DOHH2 (cell line): ENCODE results near the gene KHNYN.

Experiments used
- H3F3A ChIP-seq: fragments of 200-600 bp; sonication (generic), shearing (Covaris generic); 2 replicates; pipeline ENCODE4 v1.6.0; 2016; ENCODE audit warnings: antibody characterized with exemption, mild to moderate bottlenecking; ENCODE audit not compliant: control insufficient read depth, insufficient read depth
- H3K27ac ChIP-seq: fragments of 200-600 bp; sonication (generic); 2 replicates; pipeline ENCODE4 v1.5.1; 2014; ENCODE audit warnings: low read depth, mild to moderate bottlenecking, low read length, moderate library complexity
- H3K27me3 ChIP-seq: fragments of 200-600 bp; sonication (generic); 2 replicates; pipeline ENCODE4 v1.6.1; 2014; ENCODE audit warnings: mild to moderate bottlenecking, low read length, mixed read lengths; ENCODE audit not compliant: control insufficient read depth
- H3K36me3 ChIP-seq: fragments of 200-600 bp; sonication (generic); 2 replicates; pipeline ENCODE4 v1.6.1; 2014; ENCODE audit warnings: mild to moderate bottlenecking, low read length, moderate library complexity, mixed read lengths; ENCODE audit not compliant: control insufficient read depth
- H3K4me1 ChIP-seq: fragments of 200-600 bp; sonication (generic); 2 replicates; pipeline ENCODE4 v1.6.1; 2014; ENCODE audit warnings: mild to moderate bottlenecking, low read length, mixed read lengths; ENCODE audit not compliant: control insufficient read depth
- H3K4me2 ChIP-seq: fragments of 200-600 bp; sonication (generic); 2 replicates; pipeline ENCODE4 v1.6.0; 2014; ENCODE audit warnings: mild to moderate bottlenecking, low read length, moderate library complexity
- H3K4me3 ChIP-seq: fragments of 200-600 bp; sonication (generic); 2 replicates; pipeline ENCODE4 v1.5.1; 2014; ENCODE audit warnings: mild to moderate bottlenecking, low read length, mixed read lengths
- H3K79me2 ChIP-seq: fragments of 200-600 bp; sonication (generic); 2 replicates; pipeline ENCODE4 v1.6.1; 2014; ENCODE audit warnings: mild to moderate bottlenecking, low read length, mixed read lengths; ENCODE audit not compliant: control insufficient read depth
- H3K9me2 ChIP-seq: fragments of 200-600 bp; sonication (generic); replicated peaks from 2 replicates; pipeline ENCODE4 v1.6.1; 2014; ENCODE audit warnings: mild to moderate bottlenecking, low read length, mixed read lengths; ENCODE audit not compliant: control insufficient read depth
- H3K9me3 ChIP-seq: fragments of 200-600 bp; sonication (generic); 2 replicates; pipeline ENCODE4 v1.6.1; 2014; ENCODE audit warnings: antibody characterized with exemption, low read length, mixed read lengths; ENCODE audit not compliant: control insufficient read depth, insufficient read depth
- H4K20me1 ChIP-seq: fragments of 200-600 bp; sonication (generic); 2 replicates; pipeline ENCODE4 v1.6.0; 2014; ENCODE audit warnings: low read depth, mild to moderate bottlenecking, antibody characterized with exemption, low read length, moderate library complexity; ENCODE audit not compliant: control insufficient read depth, insufficient read depth
- EZH2phosphoT487 ChIP-seq: fragments of 200-600 bp; sonication (generic); IDR thresholded peaks from 2 replicates; pipeline ENCODE4 v1.6.1; 2017; ENCODE audit warnings: borderline replicate concordance, mild to moderate bottlenecking, antibody characterized with exemption, low read length, moderate library complexity, mixed read lengths
- TF ChIP-seq, protein P1 (sequence below): fragments of 200-600 bp; sonication (generic); IDR thresholded peaks from one replicate; pipeline ENCODE4 v1.5.1; 2014; ENCODE audit warnings: antibody characterized with exemption, mild to moderate bottlenecking, low read depth, low read length; ENCODE audit not compliant: poor library complexity, severe bottlenecking

Gene KHNYN

GRCh38 chr14:24392325-24393091 lies 37.2 kb upstream of the KHNYN start:
- H3K27ac ChIP-seq: no peak overlapping the region
- H3K79me2 ChIP-seq: no peaks in the 10 kb centered on the region
- H3K27me3 ChIP-seq: peaks cover 17% of the 10 kb centered on the region
- no peaks in the 10 kb centered on the region for H4K20me1 ChIP-seq
- no peaks in the 10 kb centered on the region for H3K4me1 ChIP-seq
- H3K36me3 ChIP-seq: no peaks in the 10 kb centered on the region
- no peak overlapping the region for H3K4me3 ChIP-seq
- no peaks in the 10 kb centered on the region for H3K9me2 ChIP-seq
- no peaks in the 10 kb centered on the region for H3F3A ChIP-seq
- H3K4me2 ChIP-seq: no peak overlapping the region
- H3K9me3 ChIP-seq: no peaks in the 10 kb centered on the region
- no peak for TF ChIP-seq EZH2phosphoT487
- TF ChIP-seq, protein P1, sequence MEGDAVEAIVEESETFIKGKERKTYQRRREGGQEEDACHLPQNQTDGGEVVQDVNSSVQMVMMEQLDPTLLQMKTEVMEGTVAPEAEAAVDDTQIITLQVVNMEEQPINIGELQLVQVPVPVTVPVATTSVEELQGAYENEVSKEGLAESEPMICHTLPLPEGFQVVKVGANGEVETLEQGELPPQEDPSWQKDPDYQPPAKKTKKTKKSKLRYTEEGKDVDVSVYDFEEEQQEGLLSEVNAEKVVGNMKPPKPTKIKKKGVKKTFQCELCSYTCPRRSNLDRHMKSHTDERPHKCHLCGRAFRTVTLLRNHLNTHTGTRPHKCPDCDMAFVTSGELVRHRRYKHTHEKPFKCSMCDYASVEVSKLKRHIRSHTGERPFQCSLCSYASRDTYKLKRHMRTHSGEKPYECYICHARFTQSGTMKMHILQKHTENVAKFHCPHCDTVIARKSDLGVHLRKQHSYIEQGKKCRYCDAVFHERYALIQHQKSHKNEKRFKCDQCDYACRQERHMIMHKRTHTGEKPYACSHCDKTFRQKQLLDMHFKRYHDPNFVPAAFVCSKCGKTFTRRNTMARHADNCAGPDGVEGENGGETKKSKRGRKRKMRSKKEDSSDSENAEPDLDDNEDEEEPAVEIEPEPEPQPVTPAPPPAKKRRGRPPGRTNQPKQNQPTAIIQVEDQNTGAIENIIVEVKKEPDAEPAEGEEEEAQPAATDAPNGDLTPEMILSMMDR: no peak

GRCh38 chr14:24394275-24394674 lies 35.5 kb upstream of the KHNYN start:
- H3K79me2 ChIP-seq: no peaks in the 10 kb centered on the region
- TF ChIP-seq EZH2phosphoT487: no peak
- TF ChIP-seq, protein P1: no peak
- peaks cover 9% of the 10 kb centered on the region for H3K27me3 ChIP-seq
- no peaks in the 10 kb centered on the region for H3K9me2 ChIP-seq
- no peaks in the 10 kb centered on the region for H3K9me3 ChIP-seq
- H3K4me3 ChIP-seq: no peak overlapping the region
- H3K27ac ChIP-seq: no peak overlapping the region
- no peaks in the 10 kb centered on the region for H3F3A ChIP-seq
- no peaks in the 10 kb centered on the region for H3K36me3 ChIP-seq
- H3K4me2 ChIP-seq: no peak overlapping the region
- peaks cover 10% of the 10 kb centered on the region for H3K4me1 ChIP-seq
- no peaks in the 10 kb centered on the region for H4K20me1 ChIP-seq

- Histone ChIP-seq H3K27me3 (peaks cover 9% of the 10 kb centered on the region), H3K9me2 (no peaks in the 10 kb centered on the region), H3K9me3 (no peaks in the 10 kb centered on the region), H3K36me3 (no peaks in the 10 kb centered on the region), H3F3A (no peaks in the 10 kb centered on the region), H3K4me3 (no peak overlapping the region), H3K79me2 (no peaks in the 10 kb centered on the region), H3K4me2 (no peak overlapping the region), H3K4me1 (peaks cover 14% of the 10 kb centered on the region), H3K27ac (no peak overlapping the region), H4K20me1 (no peaks in the 10 kb centered on the region)
- TF ChIP-seq, protein P1: no peak
- TF ChIP-seq EZH2phosphoT487: no peak
Measured at GRCh38 chr14:24395609-24396582, 33.9 kb upstream of the KHNYN start.
